Stimulated activated memory B cell treated with anti-CD40 and anti-IgM and Interleukin-4, amounts not matched to agents 10 μg/mL and 1 μg/mL and 100 μg/mL, for 72 hours (primary cell): Measurements from ENCODE around the gene MAT2B.

Experiments used
- ATAC-seq: fragments of 150-1000 bp; cut with Tn5 transposase; 2 replicates; pipeline ENCODE4 v1.10.0; 2021
- H3K27ac Mint-ChIP-seq: one replicate; pipeline ENCODE4 v1.8.0; 2022; ENCODE audit warnings: mild to moderate bottlenecking, mixed read lengths
- H3K27me3 Mint-ChIP-seq: one replicate; pipeline ENCODE4 v1.8.0; 2022; ENCODE audit warnings: mixed read lengths
- H3K36me3 Mint-ChIP-seq: one replicate; pipeline ENCODE4 v1.8.0; 2022; ENCODE audit warnings: mixed read lengths
- H3K4me1 Mint-ChIP-seq: one replicate; pipeline ENCODE4 v1.8.0; 2022; ENCODE audit warnings: mixed read lengths
- H3K4me3 Mint-ChIP-seq: one replicate; pipeline ENCODE4 v1.8.0; 2022; ENCODE audit warnings: mild to moderate bottlenecking, moderate library complexity, mixed read lengths
- H3K9me3 Mint-ChIP-seq: one replicate; pipeline ENCODE4 v1.8.0; 2022; ENCODE audit warnings: mixed read lengths

The MAT2B gene

GRCh38 chr5:163563880-163564279, 58.5 kb downstream of the MAT2B start:
- no peak overlapping the region for H3K4me3 Mint-ChIP-seq
- H3K27ac Mint-ChIP-seq, result no peak overlapping the region
- peaks cover 23% of the 10 kb centered on the region for H3K4me1 Mint-ChIP-seq
- no peaks in the 10 kb centered on the region for H3K9me3 Mint-ChIP-seq
- ATAC-seq, result no peak
- H3K36me3 Mint-ChIP-seq, result no peaks in the 10 kb centered on the region
- peaks cover 38% of the 10 kb centered on the region for H3K27me3 Mint-ChIP-seq

- H3K9me3 Mint-ChIP-seq, result no peaks in the 10 kb centered on the region
- peaks cover 23% of the 10 kb centered on the region for H3K4me1 Mint-ChIP-seq
- no peak overlapping the region for H3K4me3 Mint-ChIP-seq
- peaks cover 38% of the 10 kb centered on the region for H3K27me3 Mint-ChIP-seq
- no peak for ATAC-seq
- H3K27ac Mint-ChIP-seq, result no peak overlapping the region
- no peaks in the 10 kb centered on the region for H3K36me3 Mint-ChIP-seq
These were observed 59.0 kb downstream of the MAT2B start for GRCh38 chr5:163564321-163564938.

- H3K9me3 Mint-ChIP-seq, result no peaks in the 10 kb centered on the region
- no peak overlapping the region for H3K27ac Mint-ChIP-seq
- H3K4me3 Mint-ChIP-seq, result peak overlapping the region; percentile 83
- H3K36me3 Mint-ChIP-seq, result no peaks in the 10 kb centered on the region
- peaks cover 23% of the 10 kb centered on the region for H3K4me1 Mint-ChIP-seq
- H3K27me3 Mint-ChIP-seq, result peaks cover 48% of the 10 kb centered on the region
- ATAC-seq, result no peak
These were observed 60.1 kb downstream of the MAT2B start for GRCh38 chr5:163565492-163565891.

- Mint-ChIP-seq H3K27ac (no peak overlapping the region), H3K27me3 (peaks cover 51% of the 10 kb centered on the region)
These were observed 60.7 kb downstream of the MAT2B start for GRCh38 chr5:163565931-163566608.

GRCh38 chr5:163566678-163567077, 61.3 kb downstream of the MAT2B start:
- Mint-ChIP-seq H3K36me3 (no peaks in the 10 kb centered on the region), H3K27me3 (peaks cover 51% of the 10 kb centered on the region), H3K9me3 (no peaks in the 10 kb centered on the region), H3K4me3 (no peak overlapping the region), H3K27ac (no peak overlapping the region), H3K4me1 (peaks cover 23% of the 10 kb centered on the region)
- no peak for ATAC-seq

More at GRCh38 chr5:163565931-163566608, 60.7 kb downstream of the MAT2B start:
- Mint-ChIP-seq H3K36me3 (no peaks in the 10 kb centered on the region), H3K4me1 (peaks cover 23% of the 10 kb centered on the region), H3K9me3 (no peaks in the 10 kb centered on the region), H3K4me3 (peak overlapping the region; percentile 83)
- ATAC-seq, result peak; percentile 68

- Mint-ChIP-seq H3K4me3 (no peak overlapping the region), H3K27ac (no peak overlapping the region), H3K27me3 (peaks cover 51% of the 10 kb centered on the region), H3K4me1 (peaks cover 23% of the 10 kb centered on the region), H3K36me3 (no peaks in the 10 kb centered on the region), H3K9me3 (no peaks in the 10 kb centered on the region)
- ATAC-seq, result no peak
These were observed 62.4 kb downstream of the MAT2B start for GRCh38 chr5:163567811-163568210.
